Liver (tissue), 3 donors: ENCODE results near the gene PCDHGA9.

Experiments used
- CTCF ChIP-seq: fragments of 150-350 bp; IDR thresholded peaks from 2 replicates; pipeline ENCODE4 v1.5.1; 2017; ENCODE audit warnings: improper control_type of control experiment, low read depth, low read length; ENCODE audit not compliant: missing input control
- GABPA ChIP-seq, 2 donors: IDR thresholded peaks in 1 of 2; conservative IDR thresholded peaks in 1 of 2; 2 replicates each; pipeline ENCODE4 v1.6.1; 2016; ENCODE audit warnings: antibody characterized with exemption in 2 of 2, mild to moderate bottlenecking in 1 of 2, moderate library complexity in 1 of 2
- SP1 ChIP-seq: IDR thresholded peaks from 2 replicates; pipeline ENCODE4 v1.6.1; 2018; ENCODE audit warnings: antibody characterized with exemption, mild to moderate bottlenecking
- donor health status: healthy.
- donor health status: healthy.

- TF ChIP-seq CTCF (no peak), SP1 (no peak), GABPA (IDR thresholded peaks at IDR 0.05 in 1 of 2, conservative IDR thresholded peaks at IDR 0.05 in 1 of 2) (no peak)
Observed at GRCh38 chr5:141354900-141355469, 47.6 kb upstream of the PCDHGA9 start, which contains the start of gene PCDHGA4.
